ENCODE data around the gene LZTS3.

DNA sequence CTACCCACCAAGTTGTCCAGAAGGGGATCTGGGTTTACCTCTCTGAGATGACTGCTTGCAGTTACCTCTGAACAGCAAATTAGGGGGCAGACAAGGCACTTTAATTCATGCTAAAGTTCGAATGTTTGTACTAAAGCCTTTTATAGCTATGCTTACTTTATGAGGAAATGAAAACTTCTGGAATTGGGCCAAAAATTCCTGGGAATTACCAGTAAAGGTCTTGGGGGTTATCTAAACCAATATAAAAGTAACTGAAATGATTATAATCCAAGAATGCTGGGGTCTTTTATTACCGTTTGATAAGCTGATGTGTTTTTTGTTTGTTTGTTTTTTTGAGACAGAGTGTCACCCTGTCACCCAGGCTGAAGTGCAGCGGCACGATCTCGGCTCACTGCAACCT is 7.9 kb upstream of the LZTS3 start:
- TF ChIP-seq, protein P1, sequence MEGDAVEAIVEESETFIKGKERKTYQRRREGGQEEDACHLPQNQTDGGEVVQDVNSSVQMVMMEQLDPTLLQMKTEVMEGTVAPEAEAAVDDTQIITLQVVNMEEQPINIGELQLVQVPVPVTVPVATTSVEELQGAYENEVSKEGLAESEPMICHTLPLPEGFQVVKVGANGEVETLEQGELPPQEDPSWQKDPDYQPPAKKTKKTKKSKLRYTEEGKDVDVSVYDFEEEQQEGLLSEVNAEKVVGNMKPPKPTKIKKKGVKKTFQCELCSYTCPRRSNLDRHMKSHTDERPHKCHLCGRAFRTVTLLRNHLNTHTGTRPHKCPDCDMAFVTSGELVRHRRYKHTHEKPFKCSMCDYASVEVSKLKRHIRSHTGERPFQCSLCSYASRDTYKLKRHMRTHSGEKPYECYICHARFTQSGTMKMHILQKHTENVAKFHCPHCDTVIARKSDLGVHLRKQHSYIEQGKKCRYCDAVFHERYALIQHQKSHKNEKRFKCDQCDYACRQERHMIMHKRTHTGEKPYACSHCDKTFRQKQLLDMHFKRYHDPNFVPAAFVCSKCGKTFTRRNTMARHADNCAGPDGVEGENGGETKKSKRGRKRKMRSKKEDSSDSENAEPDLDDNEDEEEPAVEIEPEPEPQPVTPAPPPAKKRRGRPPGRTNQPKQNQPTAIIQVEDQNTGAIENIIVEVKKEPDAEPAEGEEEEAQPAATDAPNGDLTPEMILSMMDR (IDR thresholded peaks at IDR 0.05; ENCODE audit: insufficient read depth, low read length, poor library complexity, severe bottlenecking) = no peak
- no peak for TF ChIP-seq EZH2phosphoT487 (conservative IDR thresholded peaks at IDR 0.05; ENCODE audit: low read length)

All from SU-DHL-6 (cell line).